Thyroid gland (tissue), 4 donors: ENCODE data around the gene ITFG1.

Experiments
- POLR2A ChIP-seq, 2 donors: fragments of 450-650 bp; IDR thresholded peaks; one replicate each; pipeline ENCODE4 v1.6.1; 2017; ENCODE audit warnings: antibody characterized with exemption in 2 of 2, mild to moderate bottlenecking in 2 of 2, moderate library complexity in 1 of 2
- TF ChIP-seq, protein P1 (sequence below), 6 experiments: fragments of 200-600 bp in 3 of 6; fragments of 450-650 bp in 3 of 6; sonication (generic) in 3 of 6; IDR thresholded peaks; one replicate each; pipeline ENCODE4 v1.5.1; 2016 to 2019; ENCODE audit warnings: antibody characterized with exemption in 6 of 6, mild to moderate bottlenecking in 2 of 6, inconsistent platforms in 1 of 6, moderate library complexity in 1 of 6

DNA sequence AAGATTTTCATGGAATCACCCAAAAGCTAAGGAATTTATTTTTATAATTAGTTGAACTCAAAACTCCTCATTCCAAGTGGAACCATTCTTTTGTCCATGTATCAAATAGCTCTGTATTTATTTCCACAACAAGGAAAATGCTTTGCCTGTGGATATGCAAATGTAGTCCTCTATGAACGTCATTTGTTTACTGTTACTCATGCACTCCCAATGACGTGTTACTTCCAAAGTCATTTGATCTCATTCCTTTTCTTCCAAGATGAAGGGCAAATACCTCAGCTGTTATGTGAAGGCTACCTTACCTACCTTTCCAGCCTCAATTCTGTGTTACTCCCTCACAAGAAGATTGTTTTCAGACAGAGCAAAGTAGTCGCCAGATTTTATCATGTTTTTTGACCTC, 83.7 kb downstream of the ITFG1 start:
- TF ChIP-seq, protein P1, sequence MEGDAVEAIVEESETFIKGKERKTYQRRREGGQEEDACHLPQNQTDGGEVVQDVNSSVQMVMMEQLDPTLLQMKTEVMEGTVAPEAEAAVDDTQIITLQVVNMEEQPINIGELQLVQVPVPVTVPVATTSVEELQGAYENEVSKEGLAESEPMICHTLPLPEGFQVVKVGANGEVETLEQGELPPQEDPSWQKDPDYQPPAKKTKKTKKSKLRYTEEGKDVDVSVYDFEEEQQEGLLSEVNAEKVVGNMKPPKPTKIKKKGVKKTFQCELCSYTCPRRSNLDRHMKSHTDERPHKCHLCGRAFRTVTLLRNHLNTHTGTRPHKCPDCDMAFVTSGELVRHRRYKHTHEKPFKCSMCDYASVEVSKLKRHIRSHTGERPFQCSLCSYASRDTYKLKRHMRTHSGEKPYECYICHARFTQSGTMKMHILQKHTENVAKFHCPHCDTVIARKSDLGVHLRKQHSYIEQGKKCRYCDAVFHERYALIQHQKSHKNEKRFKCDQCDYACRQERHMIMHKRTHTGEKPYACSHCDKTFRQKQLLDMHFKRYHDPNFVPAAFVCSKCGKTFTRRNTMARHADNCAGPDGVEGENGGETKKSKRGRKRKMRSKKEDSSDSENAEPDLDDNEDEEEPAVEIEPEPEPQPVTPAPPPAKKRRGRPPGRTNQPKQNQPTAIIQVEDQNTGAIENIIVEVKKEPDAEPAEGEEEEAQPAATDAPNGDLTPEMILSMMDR (IDR thresholded peaks at IDR 0.05): no peak
- no peak for TF ChIP-seq POLR2A (IDR thresholded peaks at IDR 0.05)
